ENCODE measurements around the gene IGHMBP2.

Gene IGHMBP2

GRCh38 chr11:68979931-68980775, 76.5 kb downstream of the IGHMBP2 start:
- in situ Hi-C loops (cut with MboI; ENCODE audit: low sequenced_read_pairs): no loop called here

GRCh38 chr11:68980776-68981065, 77.0 kb downstream of the IGHMBP2 start, which contains the start of gene MRGPRD:
Gene MRGPRD, minus strand, starts transcription at chr11:68980986. Its CDS starts 0 bp downstream, at chr11:68980986.
- in situ Hi-C loops (cut with MboI; ENCODE audit: low sequenced_read_pairs): no loop called here

- in situ Hi-C loops (cut with MboI; ENCODE audit: low sequenced_read_pairs): no loop called here
These were observed 78.4 kb downstream of the IGHMBP2 start for GRCh38 chr11:68982134-68982533.

DNA sequence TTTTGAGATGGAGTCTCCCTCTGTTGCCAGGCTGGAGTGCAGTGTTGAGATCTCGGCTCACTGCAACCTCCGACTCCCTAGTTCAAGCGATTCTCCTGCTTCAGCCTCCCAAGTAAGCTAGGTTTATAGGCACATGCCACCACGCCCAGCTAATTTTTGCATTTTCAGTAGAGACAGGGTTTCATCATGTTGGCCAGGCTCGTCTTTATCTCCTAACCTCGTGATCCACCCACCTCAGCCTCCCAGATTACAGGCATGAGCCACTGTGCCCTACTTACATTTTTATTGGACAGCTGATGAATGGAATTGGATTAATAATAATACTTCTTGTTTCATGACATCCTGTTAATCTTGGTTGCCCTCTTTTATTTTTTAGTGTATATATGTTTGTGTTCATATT, 80.1 kb downstream of the IGHMBP2 start:
- in situ Hi-C loops (cut with MboI; ENCODE audit: low sequenced_read_pairs): no loop called here

DNA sequence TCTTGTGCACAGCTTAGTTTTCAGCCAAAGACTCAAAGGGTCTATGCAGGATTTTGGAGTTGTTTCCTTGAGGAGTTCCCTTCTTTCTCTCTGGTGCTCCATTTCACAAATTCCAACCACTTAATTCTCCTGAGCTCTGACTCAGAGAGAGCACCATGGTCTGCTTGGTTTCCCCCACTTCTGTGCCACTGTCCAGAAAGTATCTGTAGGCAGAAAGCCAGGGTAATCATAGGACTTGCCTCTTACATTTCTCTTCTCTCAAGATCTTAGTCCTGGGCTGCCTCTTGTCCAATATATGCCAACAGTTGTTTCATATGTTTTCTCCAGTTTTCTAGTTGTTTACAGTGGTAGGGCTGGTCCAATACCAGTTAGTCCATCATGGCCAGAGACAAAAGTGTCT, 83.5 kb downstream of the IGHMBP2 start:
- in situ Hi-C loops (cut with MboI; ENCODE audit: low sequenced_read_pairs): no loop called here

DNA sequence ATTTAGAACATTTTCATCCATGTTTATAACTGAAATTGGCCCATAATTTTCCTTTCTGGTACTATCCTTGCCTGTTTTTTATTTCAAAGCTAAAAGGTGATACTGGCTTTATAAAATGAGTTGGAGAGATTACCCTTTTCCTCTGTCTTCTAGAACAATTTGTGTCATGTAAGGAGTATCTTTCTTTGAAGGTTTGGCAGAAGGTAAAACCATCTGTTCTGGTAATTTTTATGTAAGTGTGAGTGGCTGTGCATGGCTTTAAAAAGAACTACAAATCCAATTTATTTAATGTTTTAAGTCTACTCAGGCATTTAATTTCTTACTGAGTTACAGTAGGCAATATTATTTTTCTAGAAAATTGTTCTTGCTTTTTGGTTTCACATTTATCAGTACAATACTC, 84.8 kb downstream of the IGHMBP2 start:
- in situ Hi-C loops (cut with MboI; ENCODE audit: low sequenced_read_pairs): no loop called here
